PC-3 (cell line): ENCODE results near the gene GFY. TPM values are rescaled to one million over a fixed set of nuclear protein-coding genes. Genes with fewer than 3 reads are reported as not detected.
A peak's percentile ranks its signal among the peaks of the same experiment; 100 is the strongest.

Experiments used
- ATAC-seq: fragments of 200-7000 bp; cut with Tn5 transposase; 2 replicates; pipeline ENCODE4 v1.9.1; 2020; ENCODE audit warnings: mild to moderate bottlenecking, moderate library complexity
- BruUV-seq: library from RNA; stranded (reverse); fragments of 400-500 nt; replicated peaks from 2 replicates; lab custom pipeline; 2021; lab: Mats Ljungman, UMichigan
- CTCF ChIA-PET: fragments of 300-600 bp; sonication (Branson Sonifier 250); formaldehyde crosslinking; loops from one replicate; lab custom pipeline; 2022; ENCODE audit warnings: antibody characterized with exemption; lab: Charles Lee
- POLR2A ChIA-PET: fragments of 300-600 bp; sonication (Branson Sonifier 250); formaldehyde crosslinking; loops from one replicate; lab custom pipeline; 2022; ENCODE audit warnings: antibody characterized with exemption; ENCODE audit not compliant: unreplicated experiment; lab: Charles Lee
- DNase-seq: peaks from one replicate; pipeline ENCODE4 v3.0.0-alpha.2; 2015
- H2AFZ ChIP-seq: fragments of 300-600 bp; sonication (generic); 2 replicates; pipeline ENCODE4 v1.6.0; 2016; ENCODE audit warnings: antibody characterized with exemption, low read length
- H3F3A ChIP-seq: fragments of 300-600 bp; sonication (generic); one replicate; pipeline ENCODE4 v1.6.0; 2017; ENCODE audit warnings: antibody characterized with exemption, low read length, control low read depth, mild to moderate bottlenecking; ENCODE audit not compliant: unreplicated experiment
- H3K27ac ChIP-seq: fragments of 300-600 bp; sonication (generic); 2 replicates; pipeline ENCODE4 v1.5.1; 2016; ENCODE audit warnings: mild to moderate bottlenecking, low read length
- H3K27me3 ChIP-seq: fragments of 300-600 bp; sonication (generic); 2 replicates; pipeline ENCODE4 v1.6.1; 2016; ENCODE audit warnings: low read length, mixed read lengths
- H3K36me3 ChIP-seq: fragments of 300-600 bp; sonication (generic); 2 replicates; pipeline ENCODE4 v1.6.1; 2016; ENCODE audit warnings: low read depth, mixed run types, low read length, mixed read lengths
- H3K4me1 ChIP-seq: fragments of 300-600 bp; sonication (generic); 2 replicates; pipeline ENCODE4 v1.5.1; 2016; ENCODE audit warnings: low read length; ENCODE audit not compliant: insufficient read depth
- H3K4me2 ChIP-seq: fragments of 300-600 bp; sonication (generic); 2 replicates; pipeline ENCODE4 v1.6.0; 2016; ENCODE audit warnings: low read length
- H3K4me3 ChIP-seq: fragments of 300-600 bp; sonication (generic); 2 replicates; pipeline ENCODE4 v1.5.1; 2016; ENCODE audit warnings: mild to moderate bottlenecking, low read length, mixed read lengths
- H3K79me2 ChIP-seq: fragments of 300-600 bp; sonication (generic); 2 replicates; pipeline ENCODE4 v1.6.1; 2017; ENCODE audit warnings: low read length, mixed read lengths
- H3K9ac ChIP-seq: fragments of 300-600 bp; sonication (generic); 2 replicates; pipeline ENCODE4 v1.6.0; 2016; ENCODE audit warnings: mild to moderate bottlenecking, low read length
- H3K9me2 ChIP-seq: fragments of 300-600 bp; sonication (generic); replicated peaks from 2 replicates; pipeline ENCODE4 v1.6.1; 2016; ENCODE audit warnings: mixed run types, low read length, mixed read lengths
- H3K9me3 ChIP-seq: fragments of 300-600 bp; sonication (generic); 2 replicates; pipeline ENCODE4 v1.6.1; 2016; ENCODE audit warnings: low read length, mixed read lengths
- H4K20me1 ChIP-seq: fragments of 300-600 bp; sonication (generic); 2 replicates; pipeline ENCODE4 v1.6.1; 2016; ENCODE audit warnings: low read length, mixed read lengths
- EZH2 ChIP-seq: fragments of 300-600 bp; sonication (generic); IDR thresholded peaks from one replicate; pipeline ENCODE4 v1.6.1; 2017; ENCODE audit warnings: antibody characterized with exemption, mild to moderate bottlenecking, low read length; ENCODE audit not compliant: unreplicated experiment
- EZH2phosphoT487 ChIP-seq: fragments of 300-600 bp; sonication (generic); IDR thresholded peaks from 2 replicates; pipeline ENCODE4 v1.6.1; 2018; ENCODE audit warnings: mild to moderate bottlenecking, antibody characterized with exemption, low read length, borderline replicate concordance
- intact Hi-C: fragments of 100-400 bp; cut with micrococcal nuclease; formaldehyde crosslinking; loops from 2 replicates; pipeline ENCODE4 v1.9.0; 2023
- total RNA-seq: library from RNA; depleted of rRNA; stranded (reverse); fragments of >200 nt; gene quantifications from 2 replicates; pipeline ENCODE4 v1.2.3, GENCODE V29; 2014; rRNA removed
- TF ChIP-seq, protein P1 (sequence below): fragments of 300-600 bp; sonication (generic); conservative IDR thresholded peaks from 2 replicates; pipeline ENCODE4 v1.5.1; 2017; ENCODE audit warnings: antibody characterized with exemption, low read depth, mild to moderate bottlenecking, low read length

GFY gene
- total RNA-seq, 1 experiment from 2014 or later = not detected

DNA sequence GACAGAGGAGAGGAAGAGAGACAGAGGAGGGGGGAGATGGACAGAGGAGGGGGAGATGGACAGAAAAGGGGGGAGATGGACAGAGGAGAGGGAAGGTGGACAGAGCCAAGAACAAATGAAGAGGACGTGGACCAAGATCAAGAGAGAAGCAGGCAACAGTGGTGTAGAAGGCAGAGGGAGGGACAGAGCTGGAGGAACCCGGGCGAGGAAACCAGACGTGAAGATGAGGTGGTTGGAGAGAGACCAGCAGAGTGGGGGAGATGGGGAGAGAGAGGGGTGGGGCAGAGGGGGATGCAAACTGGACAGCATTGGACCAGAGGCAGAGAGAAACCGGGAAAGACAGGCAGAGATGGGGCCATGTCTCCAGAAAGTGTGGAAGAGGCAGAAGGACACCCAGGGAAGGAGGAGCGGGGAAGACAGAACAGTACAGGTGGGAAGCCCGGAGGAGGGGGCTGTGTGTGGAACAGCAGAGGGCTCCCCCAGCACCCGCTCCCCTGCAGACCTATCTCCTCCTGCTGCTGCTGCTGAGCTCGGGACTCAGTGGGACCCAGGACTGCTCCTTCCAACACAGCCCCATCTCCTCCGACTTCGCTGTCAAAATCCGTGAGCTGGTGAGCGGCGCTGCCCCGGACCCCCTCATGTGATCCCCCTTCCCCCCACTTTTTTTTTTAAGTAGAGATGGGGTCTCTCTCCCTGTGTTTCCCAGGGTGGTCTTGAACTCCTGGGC is 50.2 kb downstream of the GFY start:
- H4K20me1 ChIP-seq = no peaks in the 10 kb centered on the region
- H2AFZ ChIP-seq = no peak overlapping the region
- H3K4me3 ChIP-seq = no peak overlapping the region
- H3K9me3 ChIP-seq = no peaks in the 10 kb centered on the region
- H3K36me3 ChIP-seq = no peaks in the 10 kb centered on the region
- intact Hi-C loops = no loop called here
- H3K4me2 ChIP-seq = no peak overlapping the region
- no peaks in the 10 kb centered on the region for H3K79me2 ChIP-seq
- H3F3A ChIP-seq = no peaks in the 10 kb centered on the region
- TF ChIP-seq EZH2 (no peak), EZH2phosphoT487 (no peak)
- TF ChIP-seq, protein P1, sequence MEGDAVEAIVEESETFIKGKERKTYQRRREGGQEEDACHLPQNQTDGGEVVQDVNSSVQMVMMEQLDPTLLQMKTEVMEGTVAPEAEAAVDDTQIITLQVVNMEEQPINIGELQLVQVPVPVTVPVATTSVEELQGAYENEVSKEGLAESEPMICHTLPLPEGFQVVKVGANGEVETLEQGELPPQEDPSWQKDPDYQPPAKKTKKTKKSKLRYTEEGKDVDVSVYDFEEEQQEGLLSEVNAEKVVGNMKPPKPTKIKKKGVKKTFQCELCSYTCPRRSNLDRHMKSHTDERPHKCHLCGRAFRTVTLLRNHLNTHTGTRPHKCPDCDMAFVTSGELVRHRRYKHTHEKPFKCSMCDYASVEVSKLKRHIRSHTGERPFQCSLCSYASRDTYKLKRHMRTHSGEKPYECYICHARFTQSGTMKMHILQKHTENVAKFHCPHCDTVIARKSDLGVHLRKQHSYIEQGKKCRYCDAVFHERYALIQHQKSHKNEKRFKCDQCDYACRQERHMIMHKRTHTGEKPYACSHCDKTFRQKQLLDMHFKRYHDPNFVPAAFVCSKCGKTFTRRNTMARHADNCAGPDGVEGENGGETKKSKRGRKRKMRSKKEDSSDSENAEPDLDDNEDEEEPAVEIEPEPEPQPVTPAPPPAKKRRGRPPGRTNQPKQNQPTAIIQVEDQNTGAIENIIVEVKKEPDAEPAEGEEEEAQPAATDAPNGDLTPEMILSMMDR = no peak
- DNase-seq (no peak), ATAC-seq (no peak)
- H3K9me2 ChIP-seq = no peaks in the 10 kb centered on the region
- POLR2A ChIA-PET = no interaction called here
- CTCF ChIA-PET = interaction anchor here (0.6 kb wide), 1 partner anchor 84 kb away, joined by 4 read pairs; no protein-coding TSS in a partner anchor
- BruUV-seq = no TSS peak
- H3K4me1 ChIP-seq = no peaks in the 10 kb centered on the region
- H3K9ac ChIP-seq = no peak overlapping the region
- H3K27ac ChIP-seq = no peak overlapping the region
- no peaks in the 10 kb centered on the region for H3K27me3 ChIP-seq

DNA sequence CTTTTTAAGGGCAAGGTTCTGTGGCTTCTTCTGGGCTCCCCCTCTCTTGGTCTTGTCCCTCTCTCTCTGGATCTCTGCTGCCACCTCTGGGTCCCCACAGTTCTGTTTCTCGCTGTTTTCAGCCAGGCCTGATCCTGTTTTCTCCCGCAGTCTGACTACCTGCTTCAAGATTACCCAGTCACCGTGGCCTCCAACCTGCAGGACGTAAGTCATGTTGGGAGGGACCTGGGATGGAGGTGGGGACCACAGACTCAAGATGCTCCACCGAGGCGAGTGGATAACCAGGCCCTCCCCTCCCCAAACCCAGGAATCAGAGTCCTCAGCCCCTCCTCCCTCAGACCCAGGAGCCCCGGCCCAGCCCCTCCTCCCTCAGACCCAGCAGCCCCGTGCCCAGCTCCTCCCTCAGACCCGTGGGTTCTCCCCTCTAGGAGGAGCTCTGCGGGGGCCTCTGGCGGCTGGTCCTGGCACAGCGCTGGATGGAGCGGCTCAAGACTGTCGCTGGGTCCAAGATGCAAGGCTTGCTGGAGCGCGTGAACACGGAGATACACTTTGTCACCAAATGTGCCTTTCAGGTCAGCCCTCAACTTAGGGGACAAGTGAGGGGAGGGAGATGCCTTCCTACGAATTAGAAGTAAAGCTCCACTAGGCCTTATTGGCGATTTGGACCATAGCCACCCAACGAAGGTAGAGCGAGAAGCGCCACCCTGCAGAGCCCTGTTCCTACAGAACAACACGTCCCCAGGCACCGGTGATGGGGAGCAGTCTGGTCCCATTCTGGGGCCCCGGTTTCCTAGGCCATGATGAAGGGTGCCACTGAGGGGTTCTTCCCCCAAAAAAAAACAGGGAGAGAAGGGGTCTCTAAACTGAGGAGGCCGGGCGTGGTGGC is 51.0 kb downstream of the GFY start:
- DNase-seq = no peak
- intact Hi-C loops = no loop called here
- no TSS peak for BruUV-seq
- Histone ChIP-seq H3K4me3 (no peak overlapping the region), H3F3A (no peaks in the 10 kb centered on the region), H3K9me3 (no peaks in the 10 kb centered on the region), H3K9ac (no peak overlapping the region), H3K27me3 (no peaks in the 10 kb centered on the region), H4K20me1 (no peaks in the 10 kb centered on the region), H3K4me2 (no peak overlapping the region), H3K9me2 (no peaks in the 10 kb centered on the region), H3K27ac (no peak overlapping the region), H3K36me3 (no peaks in the 10 kb centered on the region), H2AFZ (no peak overlapping the region), H3K4me1 (no peaks in the 10 kb centered on the region), H3K79me2 (no peaks in the 10 kb centered on the region)
- ChIA-PET POLR2A (no interaction called here), CTCF (no interaction called here)
- ATAC-seq = 0 out of 2 replicates have a peak, but pooled peaks have one; percentile 11
- no peak for TF ChIP-seq EZH2phosphoT487
- TF ChIP-seq, protein P1 = peak; percentile 23; the same call in 1 of the 2 replicates

Other genes with a start within 250 kb of the GFY start
- gene SLC6A16, start 100.2 kb upstream of the GFY start, total RNA-seq = not detected in 2 replicates
- not detected in 2 replicates for gene CD37, start 90.0 kb upstream of the GFY start, total RNA-seq
- gene TEAD2, start 63.0 kb upstream of the GFY start, total RNA-seq = 56.2 and 72.2 TPM in 2 replicates
- 2.4 and 4.2 TPM in 2 replicates for gene DKKL1, start 61.5 kb upstream of the GFY start, total RNA-seq
- not detected in 2 replicates for gene KASH5, start 37.1 kb upstream of the GFY start, total RNA-seq
- not detected in 2 replicates for gene PTH2, start 1.9 kb upstream of the GFY start, total RNA-seq
- gene SLC17A7, start 16.1 kb downstream of the GFY start, total RNA-seq = 0.11 TPM in 1 of 2 replicates, not detected in the other
- 171 and 200 TPM in 2 replicates for gene PIH1D1, start 26.4 kb downstream of the GFY start, total RNA-seq
- gene ALDH16A1, start 27.8 kb downstream of the GFY start, total RNA-seq = not detected in 2 replicates
- gene FLT3LG, start 48.8 kb downstream of the GFY start, total RNA-seq = 0.18 and 2.8 TPM in 2 replicates
- 3,023 and 3,169 TPM in 2 replicates for gene RPL13A, start 62.2 kb downstream of the GFY start, total RNA-seq
- 3,913 and 5,174 TPM in 2 replicates for gene RPS11, start 71.0 kb downstream of the GFY start, total RNA-seq
- gene FCGRT, start 87.3 kb downstream of the GFY start, total RNA-seq = 46.3 and 46.7 TPM in 2 replicates
- gene RCN3, start 102.6 kb downstream of the GFY start, total RNA-seq = 33.7 and 70.4 TPM in 2 replicates
- 195 and 214 TPM in 2 replicates for gene NOSIP, start 155.2 kb downstream of the GFY start, total RNA-seq
- 16.4 and 17.0 TPM in 2 replicates for gene PRRG2, start 155.9 kb downstream of the GFY start, total RNA-seq
- 14.6 and 25.7 TPM in 2 replicates for gene PRR12, start 165.8 kb downstream of the GFY start, total RNA-seq
- 24.0 and 32.0 TPM in 2 replicates for gene RRAS, start 214.8 kb downstream of the GFY start, total RNA-seq
- 46.8 and 78.6 TPM in 2 replicates for gene SCAF1, start 216.8 kb downstream of the GFY start, total RNA-seq
- gene IRF3, start 240.5 kb downstream of the GFY start, total RNA-seq = 223 and 236 TPM in 2 replicates
- 82.5 and 104 TPM in 2 replicates for gene BCL2L12, start 240.5 kb downstream of the GFY start, total RNA-seq